ENCODE data around the gene TSPEAR.

The TSPEAR gene

GRCh38 chr21:44720170-44720569, 8.8 kb upstream of the TSPEAR start:
- no peak for DNase-seq (ENCODE audit: low read depth in 2 of 2)

GRCh38 chr21:44718571-44718970, 7.2 kb upstream of the TSPEAR start:
- DNase-seq (ENCODE audit: low read depth in 2 of 2), result no peak

- DNase-seq (ENCODE audit: low read depth in 2 of 2), result no peak
These were observed 6.7 kb upstream of the TSPEAR start for GRCh38 chr21:44718093-44718492.

GRCh38 chr21:44716984-44717383, 5.6 kb upstream of the TSPEAR start:
- DNase-seq (ENCODE audit: low read depth in 2 of 2), result no peak

GRCh38 chr21:44714905-44715304, 3.5 kb upstream of the TSPEAR start:
- no peak for DNase-seq (ENCODE audit: low read depth in 2 of 2)

- DNase-seq (ENCODE audit: low read depth in 2 of 2), result no peak
These were observed 2.5 kb upstream of the TSPEAR start for GRCh38 chr21:44713846-44714245.

GRCh38 chr21:44713130-44713529, 1.8 kb upstream of the TSPEAR start:
- DNase-seq (ENCODE audit: low read depth in 2 of 2), result no peak

GRCh38 chr21:44712203-44713028, 1.0 kb upstream of the TSPEAR start:
- no peak for DNase-seq (ENCODE audit: low read depth in 2 of 2)

GRCh38 chr21:44710756-44711326, 531 bp downstream of the TSPEAR start:
- DNase-seq (ENCODE audit: low read depth in 2 of 2), result no peak

GRCh38 chr21:44710294-44710665, 1.1 kb downstream of the TSPEAR start:
- no peak for DNase-seq (ENCODE audit: low read depth in 2 of 2)

- peak in 1 of 2 donors; percentile 24 for DNase-seq (ENCODE audit: low read depth in 2 of 2)
These were observed 1.7 kb downstream of the TSPEAR start for GRCh38 chr21:44709426-44710293.

GRCh38 chr21:44708866-44709425, 2.4 kb downstream of the TSPEAR start:
- DNase-seq (ENCODE audit: low read depth in 2 of 2), result no peak

GRCh38 chr21:44708213-44708865, 3.0 kb downstream of the TSPEAR start:
- no peak for DNase-seq (ENCODE audit: low read depth in 2 of 2)

- no peak for DNase-seq (ENCODE audit: low read depth in 2 of 2)
These were observed 4.4 kb downstream of the TSPEAR start for GRCh38 chr21:44706706-44707581.

GRCh38 chr21:44706026-44706705, 5.2 kb downstream of the TSPEAR start:
- no peak for DNase-seq (ENCODE audit: low read depth in 2 of 2)

- no peak for DNase-seq (ENCODE audit: low read depth in 2 of 2)
These were observed 6.8 kb downstream of the TSPEAR start for GRCh38 chr21:44704636-44705001.

GRCh38 chr21:44703731-44704635, 7.4 kb downstream of the TSPEAR start:
- DNase-seq (ENCODE audit: low read depth in 2 of 2), result no peak

- no peak for DNase-seq (ENCODE audit: low read depth in 2 of 2)
These were observed 8.2 kb downstream of the TSPEAR start for GRCh38 chr21:44702973-44703730.

Data from stimulated activated CD4-positive, alpha-beta T cell treated with anti-CD3 and anti-CD28 coated beads, Interleukin-1b, Interleukin-23, amount 100 ng/mL, for 4 hours (primary cell).